ENCODE measurements around the gene NAXD. TPM values are rescaled to one million over a fixed set of nuclear protein-coding genes. Genes with fewer than 3 reads are reported as not detected.

Gene NAXD
- total RNA-seq, 3 donors from 2014 or later = 17.8 to 20.5 (median 19.5) TPM

DNA sequence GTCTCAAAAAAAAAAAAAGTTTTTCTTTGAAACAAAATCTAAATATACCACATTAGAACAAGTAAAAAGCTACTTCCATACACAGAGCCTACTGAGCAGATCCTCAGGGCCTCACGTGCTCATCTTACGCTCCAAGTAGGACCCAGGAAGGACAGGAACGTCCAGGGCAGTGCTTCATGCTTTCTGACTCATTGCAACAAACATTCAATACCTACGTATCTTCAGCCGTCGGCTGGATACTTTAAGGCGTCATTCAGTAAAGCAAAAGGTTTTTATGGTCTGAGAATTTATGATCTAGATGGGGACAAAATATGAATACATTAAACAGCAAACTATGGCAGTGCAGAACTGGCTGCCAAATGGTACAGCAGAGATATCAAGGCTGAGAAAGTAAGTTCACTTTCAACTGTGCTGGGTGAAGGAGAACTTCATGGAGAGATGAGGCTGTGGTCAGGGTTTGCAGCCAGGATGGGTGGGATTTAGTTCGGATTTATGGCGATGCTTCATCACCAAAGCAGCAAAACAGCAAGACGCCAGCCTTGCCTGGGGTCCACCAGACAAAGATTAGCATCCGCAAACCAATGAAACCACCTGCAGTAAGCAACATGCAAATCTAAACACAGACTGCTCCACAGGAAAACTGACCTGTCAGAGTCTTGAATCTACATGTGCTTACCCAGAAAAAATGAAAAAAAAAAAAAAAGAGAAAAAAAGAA is 70.1 kb downstream of the NAXD start:
- no peaks in the 10 kb centered on the region for H3K27me3 Mint-ChIP-seq (ENCODE audit: low read depth)
- no peak overlapping the region for H3K4me3 Mint-ChIP-seq
- peaks cover 17% of the 10 kb centered on the region for H3K36me3 Mint-ChIP-seq (ENCODE audit: insufficient read depth)
- no peaks in the 10 kb centered on the region for H3K4me1 Mint-ChIP-seq (ENCODE audit: low read depth)
- ATAC-seq = no peak
- DNase-seq = no peak
- H3K9me3 Mint-ChIP-seq = no peaks in the 10 kb centered on the region

- H3K4me3 Mint-ChIP-seq = no peak overlapping the region
- ATAC-seq (no peak), DNase-seq (no peak)
These were observed 72.4 kb downstream of the NAXD start for GRCh38 chr13:110687736-110688135.

DNA sequence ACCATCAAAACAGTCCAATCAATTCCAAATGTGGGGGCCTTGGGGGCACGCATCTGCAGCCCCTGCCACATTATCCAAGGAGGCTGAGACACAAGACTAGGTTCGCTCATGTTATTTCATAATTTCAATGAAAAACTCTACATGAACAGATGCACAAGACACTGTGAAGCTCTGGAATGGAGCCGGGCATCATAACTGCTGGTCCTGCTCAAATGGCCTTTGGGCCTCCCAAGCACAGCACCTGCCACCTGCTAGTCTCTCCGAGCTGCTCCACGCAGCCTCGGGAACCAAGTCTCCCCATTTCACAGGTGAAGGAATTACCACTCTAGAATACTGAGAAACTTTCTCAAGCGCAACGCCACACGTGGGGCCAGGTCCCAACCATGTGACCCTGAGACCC is 73.7 kb downstream of the NAXD start:
- Mint-ChIP-seq H3K36me3 (ENCODE audit: insufficient read depth) (peaks cover 12% of the 10 kb centered on the region), H3K27me3 (ENCODE audit: low read depth) (no peaks in the 10 kb centered on the region), H3K9me3 (no peaks in the 10 kb centered on the region), H3K4me3 (no peak overlapping the region), H3K4me1 (ENCODE audit: low read depth) (no peaks in the 10 kb centered on the region)
- ATAC-seq (no peak), DNase-seq (no peak)

More at GRCh38 chr13:110687736-110688135, 72.4 kb downstream of the NAXD start:
- Mint-ChIP-seq H3K27me3 (ENCODE audit: low read depth) (no peaks in the 10 kb centered on the region), H3K9me3 (no peaks in the 10 kb centered on the region), H3K4me1 (ENCODE audit: low read depth) (no peaks in the 10 kb centered on the region), H3K36me3 (ENCODE audit: insufficient read depth) (peaks cover 10% of the 10 kb centered on the region)

Other genes starting within 250 kb of the NAXD start
- 1 to 10 TPM; 1.2 to 1.4 (median 1.4) TPM for gene RAB20, start 53.8 kb upstream of the NAXD start, total RNA-seq
- 10 to 100 TPM; 72.6 to 97.4 (median 80.3) TPM for gene CARS2, start 90.6 kb downstream of the NAXD start, total RNA-seq
- gene ING1, start 98.2 kb downstream of the NAXD start, total RNA-seq = 10 to 100 TPM; 16.9 to 17.7 (median 17.5) TPM